Measurements from ENCODE around the gene KRT1.

DNA sequence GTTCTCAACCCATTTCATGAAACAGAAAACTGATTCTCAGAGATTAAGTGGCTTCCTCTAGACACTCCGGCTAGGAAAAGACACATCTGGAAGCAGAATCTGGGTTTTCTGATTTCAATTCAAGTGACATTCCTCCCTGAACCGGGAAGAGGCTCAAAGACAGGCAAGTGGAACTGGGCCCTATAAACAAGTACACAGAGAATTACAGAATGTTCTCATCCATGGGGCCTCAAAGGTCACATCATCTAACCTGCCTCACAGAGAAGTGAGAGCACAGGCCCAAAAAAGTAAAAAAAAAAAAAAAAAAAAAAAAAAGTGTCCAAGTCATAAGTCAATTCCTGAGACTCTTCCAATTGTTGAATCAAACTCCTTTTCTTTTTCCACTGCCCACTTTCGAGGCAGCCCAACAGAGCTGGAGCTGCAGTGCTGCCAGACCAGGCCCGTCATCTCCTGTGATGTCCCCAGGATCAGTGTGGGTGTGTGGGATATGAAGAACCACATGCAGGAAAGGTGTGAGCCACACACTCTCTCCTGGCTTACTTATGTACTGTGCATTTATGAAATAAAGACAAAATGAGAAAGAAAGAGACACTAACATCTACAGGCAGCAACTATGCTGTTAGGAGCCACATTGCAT is 2.8 kb upstream of the KRT1 start:
- TF ChIP-seq, protein P1, sequence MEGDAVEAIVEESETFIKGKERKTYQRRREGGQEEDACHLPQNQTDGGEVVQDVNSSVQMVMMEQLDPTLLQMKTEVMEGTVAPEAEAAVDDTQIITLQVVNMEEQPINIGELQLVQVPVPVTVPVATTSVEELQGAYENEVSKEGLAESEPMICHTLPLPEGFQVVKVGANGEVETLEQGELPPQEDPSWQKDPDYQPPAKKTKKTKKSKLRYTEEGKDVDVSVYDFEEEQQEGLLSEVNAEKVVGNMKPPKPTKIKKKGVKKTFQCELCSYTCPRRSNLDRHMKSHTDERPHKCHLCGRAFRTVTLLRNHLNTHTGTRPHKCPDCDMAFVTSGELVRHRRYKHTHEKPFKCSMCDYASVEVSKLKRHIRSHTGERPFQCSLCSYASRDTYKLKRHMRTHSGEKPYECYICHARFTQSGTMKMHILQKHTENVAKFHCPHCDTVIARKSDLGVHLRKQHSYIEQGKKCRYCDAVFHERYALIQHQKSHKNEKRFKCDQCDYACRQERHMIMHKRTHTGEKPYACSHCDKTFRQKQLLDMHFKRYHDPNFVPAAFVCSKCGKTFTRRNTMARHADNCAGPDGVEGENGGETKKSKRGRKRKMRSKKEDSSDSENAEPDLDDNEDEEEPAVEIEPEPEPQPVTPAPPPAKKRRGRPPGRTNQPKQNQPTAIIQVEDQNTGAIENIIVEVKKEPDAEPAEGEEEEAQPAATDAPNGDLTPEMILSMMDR (IDR thresholded peaks at IDR 0.05; ENCODE audit: poor library complexity), result no peak
- TF ChIP-seq EZH2 (IDR thresholded peaks at IDR 0.05; ENCODE audit: borderline replicate concordance), result no peak
